K562 (cell line): ENCODE data around the gene ARHGAP10. TPM values are rescaled to one million over a fixed set of nuclear protein-coding genes. Genes with fewer than 3 reads are reported as not detected.

Experiments used
- FOXK1 ChIP-seq: sonication (generic); formaldehyde crosslinking; IDR thresholded peaks from 2 replicates; pipeline ENCODE4 v1.8.0; 2022; ENCODE audit warnings: missing genetic modification reagents, mild to moderate bottlenecking, borderline replicate concordance
- HBP1 ChIP-seq: fragments of 450-650 bp; formaldehyde crosslinking; IDR thresholded peaks from 2 replicates; pipeline ENCODE4 v1.4.0; 2022; ENCODE audit warnings: missing genetic modification characterization
- HIVEP1 ChIP-seq: fragments of 250-450 bp; sonication (Bioruptor Pico); IDR thresholded peaks from 2 replicates; pipeline ENCODE4 v1.4.0; 2020; ENCODE audit warnings: mild to moderate bottlenecking
- HNRNPK ChIP-seq: fragments of 200-400 bp; formaldehyde crosslinking; IDR thresholded peaks from one replicate; pipeline ENCODE4 v1.6.1; 2018; ENCODE audit warnings: mild to moderate bottlenecking, low read depth, low read length; ENCODE audit not compliant: poor library complexity, severe bottlenecking
- RFX5 ChIP-seq: IDR thresholded peaks from 2 replicates; pipeline ENCODE4 v1.6.1; 2011; ENCODE audit warnings: low read depth, mild to moderate bottlenecking, improper control_type of control experiment, low read length
- ZFP1 ChIP-seq: fragments of 450-650 bp; formaldehyde crosslinking; IDR thresholded peaks from 2 replicates; pipeline ENCODE4 v1.4.0; 2020; ENCODE audit warnings: mild to moderate bottlenecking, mixed read lengths
- ZNF133 ChIP-seq: fragments of 250-450 bp; sonication (Bioruptor Pico); IDR thresholded peaks from 2 replicates; pipeline ENCODE4 v1.4.0; 2020; ENCODE audit warnings: mild to moderate bottlenecking
- ZNF583 ChIP-seq: fragments of 250-450 bp; sonication (Bioruptor Pico); IDR thresholded peaks from 2 replicates; pipeline ENCODE4 v1.4.0; 2020
- ZNF76 ChIP-seq: fragments of 250-450 bp; sonication (Bioruptor Pico); IDR thresholded peaks from 2 replicates; pipeline ENCODE4 v1.4.0; 2020; ENCODE audit warnings: mild to moderate bottlenecking, moderate library complexity, borderline replicate concordance
- polyA plus RNA-seq, 8 experiments: library from polyadenylated mRNA; depleted of rRNA in 4 of 8; stranded (reverse) in 5 of 8; unstranded in 3 of 8; fragments of >200 nt; fragmentation: Nextera tagmentation in 2 of 8; fragmentation: Illumina TruSeq in 1 of 8; extraction: Ambion mirVana in 2 of 8; extraction: Trizol in 1 of 8; gene quantifications; 2 replicates each; pipeline versions ENCODE4 v1.2.1 to v1.2.3, GENCODE V29; 2011 to 2014; ENCODE audit warnings: inconsistent platforms in 1 of 8, missing spikeins in 1 of 8
- total RNA-seq, 7 experiments: library from RNA; depleted of rRNA in 6 of 7; stranded (reverse); fragments of >200 nt in 6 of 7; fragmentation: Illumina TruSeq in 2 of 7; extraction: Trizol in 2 of 7; gene quantifications; 2 replicates each; pipeline versions ENCODE4 v1.2.1 to v1.2.3, GENCODE V29; 2011 to 2021; ENCODE audit warnings: low replicate concordance in 1 of 7
- TF ChIP-seq, protein P1 (sequence below): fragments of 250-450 bp; sonication (Bioruptor Pico); IDR thresholded peaks from 2 replicates; pipeline ENCODE4 v1.8.0; 2022; ENCODE audit warnings: inconsistent platforms
- TF ChIP-seq, protein P2 (sequence below): fragments of 450-650 bp; IDR thresholded peaks from 2 replicates; pipeline ENCODE4 v1.6.1; 2016; ENCODE audit warnings: borderline replicate concordance

ARHGAP10 gene
- total and polyA plus RNA-seq, 9 of the 15 experiments (the other 6 are each of a cell fraction or from before 2014, with no cell fraction given) = 0.03 to 0.22 (median 0.06) TPM; not detected in 3

DNA sequence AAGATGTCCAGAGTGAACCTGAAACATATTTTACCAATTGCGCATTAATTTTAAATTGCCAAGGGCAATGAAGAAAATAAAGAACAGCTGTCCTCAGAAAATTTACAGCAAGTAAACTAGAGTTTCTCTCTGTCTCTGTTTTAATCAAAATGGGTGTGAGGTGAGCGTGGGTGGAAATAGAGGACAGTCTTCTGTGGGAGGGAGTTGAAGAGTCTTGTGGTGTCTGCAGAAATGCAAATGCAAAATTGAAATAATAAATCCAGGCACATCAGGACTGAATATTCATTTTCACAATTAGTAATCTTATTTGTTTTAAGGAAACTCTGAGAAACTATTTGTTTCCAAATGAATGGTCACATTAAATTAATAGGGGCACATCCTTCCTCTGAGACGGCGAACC lies 192.0 kb downstream of the ARHGAP10 start (continued):
- TF ChIP-seq HNRNPK = no peak
- TF ChIP-seq ZNF76 (CRISPR knock-in tag) = no peak
- no peak for TF ChIP-seq HBP1 (CRISPR knock-in tag)
- no peak for TF ChIP-seq ZFP1 (CRISPR knock-in tag)
- TF ChIP-seq FOXK1 (CRISPR knock-in tag) = no peak
- no peak for TF ChIP-seq RFX5
- TF ChIP-seq ZNF133 = no peak
- TF ChIP-seq ZNF583 (CRISPR knock-in tag) = no peak
- no peak for TF ChIP-seq HIVEP1 (CRISPR knock-in tag)
- TF ChIP-seq, protein P1, sequence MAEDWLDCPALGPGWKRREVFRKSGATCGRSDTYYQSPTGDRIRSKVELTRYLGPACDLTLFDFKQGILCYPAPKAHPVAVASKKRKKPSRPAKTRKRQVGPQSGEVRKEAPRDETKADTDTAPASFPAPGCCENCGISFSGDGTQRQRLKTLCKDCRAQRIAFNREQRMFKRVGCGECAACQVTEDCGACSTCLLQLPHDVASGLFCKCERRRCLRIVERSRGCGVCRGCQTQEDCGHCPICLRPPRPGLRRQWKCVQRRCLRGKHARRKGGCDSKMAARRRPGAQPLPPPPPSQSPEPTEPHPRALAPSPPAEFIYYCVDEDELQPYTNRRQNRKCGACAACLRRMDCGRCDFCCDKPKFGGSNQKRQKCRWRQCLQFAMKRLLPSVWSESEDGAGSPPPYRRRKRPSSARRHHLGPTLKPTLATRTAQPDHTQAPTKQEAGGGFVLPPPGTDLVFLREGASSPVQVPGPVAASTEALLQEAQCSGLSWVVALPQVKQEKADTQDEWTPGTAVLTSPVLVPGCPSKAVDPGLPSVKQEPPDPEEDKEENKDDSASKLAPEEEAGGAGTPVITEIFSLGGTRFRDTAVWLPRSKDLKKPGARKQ (CRISPR knock-in tag) = no peak
- TF ChIP-seq, protein P2, sequence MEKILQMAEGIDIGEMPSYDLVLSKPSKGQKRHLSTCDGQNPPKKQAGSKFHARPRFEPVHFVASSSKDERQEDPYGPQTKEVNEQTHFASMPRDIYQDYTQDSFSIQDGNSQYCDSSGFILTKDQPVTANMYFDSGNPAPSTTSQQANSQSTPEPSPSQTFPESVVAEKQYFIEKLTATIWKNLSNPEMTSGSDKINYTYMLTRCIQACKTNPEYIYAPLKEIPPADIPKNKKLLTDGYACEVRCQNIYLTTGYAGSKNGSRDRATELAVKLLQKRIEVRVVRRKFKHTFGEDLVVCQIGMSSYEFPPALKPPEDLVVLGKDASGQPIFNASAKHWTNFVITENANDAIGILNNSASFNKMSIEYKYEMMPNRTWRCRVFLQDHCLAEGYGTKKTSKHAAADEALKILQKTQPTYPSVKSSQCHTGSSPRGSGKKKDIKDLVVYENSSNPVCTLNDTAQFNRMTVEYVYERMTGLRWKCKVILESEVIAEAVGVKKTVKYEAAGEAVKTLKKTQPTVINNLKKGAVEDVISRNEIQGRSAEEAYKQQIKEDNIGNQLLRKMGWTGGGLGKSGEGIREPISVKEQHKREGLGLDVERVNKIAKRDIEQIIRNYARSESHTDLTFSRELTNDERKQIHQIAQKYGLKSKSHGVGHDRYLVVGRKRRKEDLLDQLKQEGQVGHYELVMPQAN = no peak
- TF ChIP-seq, all 486 proteins: peak for 0
